Neutrophil (primary cell): Measurements from ENCODE around the gene FSTL4.

ENCODE experiments used
- H3K27ac ChIP-seq: fragments of 200-600 bp; sonication (generic); 2 replicates; pipeline ENCODE4 v1.5.1; 2016; ENCODE audit warnings: mild to moderate bottlenecking, moderate library complexity
- H3K27me3 ChIP-seq: fragments of 200-600 bp; sonication (generic); 2 replicates; pipeline ENCODE4 v1.6.0; 2016; ENCODE audit warnings: mild to moderate bottlenecking
- H3K36me3 ChIP-seq: fragments of 200-600 bp; sonication (generic); 2 replicates; pipeline ENCODE4 v1.5.1; 2017
- H3K4me1 ChIP-seq, 2 experiments: fragments of 200-600 bp in 1 of 2; sonication (generic) in 1 of 2; 1 replicate in 1 of 2; 2 replicates in 1 of 2; pipeline versions ENCODE4 v1.5.1 to v1.6.1; 2013 to 2016; ENCODE audit warnings: low read depth in 1 of 2, low read length in 1 of 2, mild to moderate bottlenecking in 1 of 2, moderate library complexity in 1 of 2; ENCODE audit not compliant: control insufficient read depth in 1 of 2, insufficient read depth in 1 of 2
- H3K4me3 ChIP-seq, 2 experiments: fragments of 200-600 bp in 1 of 2; sonication (generic) in 1 of 2; 1 replicate in 1 of 2; 2 replicates in 1 of 2; pipeline ENCODE4 v1.5.1; 2013 to 2016; ENCODE audit warnings: low read depth in 1 of 2, low read length in 1 of 2, mild to moderate bottlenecking in 1 of 2, moderate library complexity in 1 of 2
- H3K9me3 ChIP-seq: fragments of 200-600 bp; sonication (generic); 2 replicates; pipeline ENCODE4 v1.5.1; 2016
- TF ChIP-seq, protein P1 (sequence below): fragments of 200-600 bp; sonication (generic); IDR thresholded peaks from 2 replicates; pipeline ENCODE4 v1.5.1; 2016; ENCODE audit warnings: antibody characterized with exemption

The FSTL4 gene

DNA sequence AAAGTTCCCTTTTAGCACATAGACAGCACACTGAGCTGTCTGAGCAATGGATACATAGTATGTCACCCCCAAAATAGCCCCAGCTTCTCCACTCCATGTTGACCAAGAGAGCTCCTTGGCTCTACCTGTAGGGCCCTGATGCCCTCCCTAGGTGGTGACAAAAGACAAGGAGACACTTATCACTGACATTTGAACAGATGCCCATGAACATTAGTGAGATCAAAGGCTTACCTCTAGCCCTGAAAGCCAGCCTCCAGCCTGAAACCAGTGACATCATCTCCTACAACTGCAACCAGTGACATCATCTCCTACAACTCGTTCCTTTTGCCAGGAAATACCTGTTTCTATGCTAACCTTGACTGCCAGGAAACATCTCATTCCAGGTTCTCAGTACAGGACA lies 122.7 kb downstream of the FSTL4 start:
- peaks cover 20% of the 10 kb centered on the region for H3K27me3 ChIP-seq
- no peak overlapping the region for H3K27ac ChIP-seq
- no peak overlapping the region for H3K4me3 ChIP-seq
- H3K4me1 ChIP-seq = no peaks in the 10 kb centered on the region
- TF ChIP-seq, protein P1, sequence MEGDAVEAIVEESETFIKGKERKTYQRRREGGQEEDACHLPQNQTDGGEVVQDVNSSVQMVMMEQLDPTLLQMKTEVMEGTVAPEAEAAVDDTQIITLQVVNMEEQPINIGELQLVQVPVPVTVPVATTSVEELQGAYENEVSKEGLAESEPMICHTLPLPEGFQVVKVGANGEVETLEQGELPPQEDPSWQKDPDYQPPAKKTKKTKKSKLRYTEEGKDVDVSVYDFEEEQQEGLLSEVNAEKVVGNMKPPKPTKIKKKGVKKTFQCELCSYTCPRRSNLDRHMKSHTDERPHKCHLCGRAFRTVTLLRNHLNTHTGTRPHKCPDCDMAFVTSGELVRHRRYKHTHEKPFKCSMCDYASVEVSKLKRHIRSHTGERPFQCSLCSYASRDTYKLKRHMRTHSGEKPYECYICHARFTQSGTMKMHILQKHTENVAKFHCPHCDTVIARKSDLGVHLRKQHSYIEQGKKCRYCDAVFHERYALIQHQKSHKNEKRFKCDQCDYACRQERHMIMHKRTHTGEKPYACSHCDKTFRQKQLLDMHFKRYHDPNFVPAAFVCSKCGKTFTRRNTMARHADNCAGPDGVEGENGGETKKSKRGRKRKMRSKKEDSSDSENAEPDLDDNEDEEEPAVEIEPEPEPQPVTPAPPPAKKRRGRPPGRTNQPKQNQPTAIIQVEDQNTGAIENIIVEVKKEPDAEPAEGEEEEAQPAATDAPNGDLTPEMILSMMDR = no peak
- H3K36me3 ChIP-seq = no peaks in the 10 kb centered on the region
- no peaks in the 10 kb centered on the region for H3K9me3 ChIP-seq

GRCh38 chr5:133487093-133487492 lies 125.2 kb downstream of the FSTL4 start:
- Histone ChIP-seq H3K27ac (no peak overlapping the region), H3K36me3 (no peaks in the 10 kb centered on the region), H3K27me3 (peaks cover 25% of the 10 kb centered on the region), H3K4me3 (no peak overlapping the region), H3K4me1 (no peaks in the 10 kb centered on the region), H3K9me3 (no peaks in the 10 kb centered on the region)
- TF ChIP-seq, protein P1 = no peak

DNA sequence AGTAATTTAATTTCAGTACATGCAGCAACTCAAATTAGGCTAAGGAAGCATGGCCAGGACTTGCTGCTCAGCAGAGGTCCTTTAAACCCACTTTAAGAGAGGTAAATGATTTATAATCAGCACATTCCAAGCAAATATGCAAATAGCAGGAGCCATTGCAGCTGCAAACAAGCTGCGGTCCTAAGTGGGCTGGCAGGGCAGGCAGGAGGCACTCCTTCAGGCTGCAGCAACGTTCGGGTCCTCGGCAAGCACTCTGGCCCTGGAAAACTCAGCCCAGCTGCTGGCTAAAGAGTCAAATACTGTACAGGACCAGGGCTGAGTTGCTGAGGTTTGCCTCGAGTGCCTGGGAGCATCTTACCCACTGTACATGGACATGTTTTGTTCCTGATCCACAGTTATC lies 126.9 kb downstream of the FSTL4 start:
- Histone ChIP-seq H3K27ac (no peak overlapping the region), H3K9me3 (no peaks in the 10 kb centered on the region), H3K4me3 (no peak overlapping the region), H3K4me1 (no peaks in the 10 kb centered on the region), H3K36me3 (no peaks in the 10 kb centered on the region), H3K27me3 (peaks cover 25% of the 10 kb centered on the region)
- TF ChIP-seq, protein P1 = no peak

- H3K4me3 ChIP-seq = no peak overlapping the region
- H3K36me3 ChIP-seq = no peaks in the 10 kb centered on the region
- H3K9me3 ChIP-seq = no peaks in the 10 kb centered on the region
- H3K27me3 ChIP-seq = peaks cover 35% of the 10 kb centered on the region
- TF ChIP-seq, protein P1 = no peak
- H3K4me1 ChIP-seq = no peaks in the 10 kb centered on the region
- no peak overlapping the region for H3K27ac ChIP-seq
Measured at GRCh38 chr5:133483406-133484090, 128.8 kb downstream of the FSTL4 start.

GRCh38 chr5:133482028-133482427 lies 130.3 kb downstream of the FSTL4 start:
- H3K4me3 ChIP-seq = no peak overlapping the region
- TF ChIP-seq, protein P1 = no peak
- H3K27ac ChIP-seq = no peak overlapping the region
- H3K4me1 ChIP-seq = no peaks in the 10 kb centered on the region
- H3K27me3 ChIP-seq = peaks cover 46% of the 10 kb centered on the region
- no peaks in the 10 kb centered on the region for H3K9me3 ChIP-seq
- H3K36me3 ChIP-seq = no peaks in the 10 kb centered on the region
